Measurements from ENCODE around the gene OR51B5.

- TF ChIP-seq CTCF (IDR thresholded peaks at IDR 0.05) (no peak), POLR2A (IDR thresholded peaks at IDR 0.05) (no peak), POLR2AphosphoS5 (IDR thresholded peaks at IDR 0.05) (no peak)
Measured at GRCh38 chr11:5303626-5304025, 39.7 kb downstream of the OR51B5 start.

All from suprapubic skin (tissue), 4 donors.